Osteocyte (in vitro differentiated cells): ENCODE measurements around the gene TMEM198. TPM values are rescaled to one million over a fixed set of nuclear protein-coding genes. Genes with fewer than 3 reads are reported as not detected.

Source experiments
- DNase-seq: peaks from one replicate; pipeline ENCODE4 v3.0.0; 2021; ENCODE audit warnings: mixed read lengths; ENCODE audit not compliant: unreplicated experiment; ENCODE audit errors: extremely low spot score
- H3K27ac Mint-ChIP-seq: one replicate; pipeline ENCODE4 v1.8.0; 2021; ENCODE audit warnings: mild to moderate bottlenecking, mixed read lengths; ENCODE audit not compliant: unreplicated experiment
- H3K27me3 Mint-ChIP-seq: one replicate; pipeline ENCODE4 v1.8.0; 2021; ENCODE audit warnings: mixed read lengths; ENCODE audit not compliant: unreplicated experiment
- H3K36me3 Mint-ChIP-seq: one replicate; pipeline ENCODE4 v1.8.0; 2021; ENCODE audit warnings: mixed read lengths; ENCODE audit not compliant: unreplicated experiment
- H3K4me1 Mint-ChIP-seq: one replicate; pipeline ENCODE4 v1.8.0; 2021; ENCODE audit warnings: mixed read lengths; ENCODE audit not compliant: unreplicated experiment
- H3K4me3 Mint-ChIP-seq: one replicate; pipeline ENCODE4 v1.8.0; 2021; ENCODE audit warnings: mild to moderate bottlenecking, moderate library complexity, mixed read lengths; ENCODE audit not compliant: unreplicated experiment
- H3K9me3 Mint-ChIP-seq: one replicate; pipeline ENCODE4 v1.8.0; 2021; ENCODE audit warnings: mixed read lengths; ENCODE audit not compliant: unreplicated experiment
- CTCF ChIP-seq: fragments of 200-600 bp; sonication (generic); IDR thresholded peaks from 2 replicates; pipeline ENCODE4 v1.5.0; 2021; ENCODE audit warnings: antibody characterized with exemption, mild to moderate bottlenecking, moderate library complexity
- total RNA-seq: library from RNA; stranded (reverse); gene quantifications from 2 replicates; pipeline ENCODE4 v1.2.1, GENCODE V29; 2021

TMEM198 gene
- total RNA-seq, 1 donor from 2014 or later, result 5.3 TPM

- TF ChIP-seq CTCF, result no peak
- H3K9me3 Mint-ChIP-seq, result no peaks in the 10 kb centered on the region
- H3K27me3 Mint-ChIP-seq, result peaks cover 5% of the 10 kb centered on the region
- H3K36me3 Mint-ChIP-seq, result peaks cover 16% of the 10 kb centered on the region
- H3K4me1 Mint-ChIP-seq, result peaks cover 29% of the 10 kb centered on the region
- no peak overlapping the region for H3K27ac Mint-ChIP-seq
- no peak overlapping the region for H3K4me3 Mint-ChIP-seq
- no peak for DNase-seq
Measured at GRCh38 chr2:219537657-219538488, 6.0 kb upstream of the TMEM198 start.

- DNase-seq, result no peak
- no peak for TF ChIP-seq CTCF
- Mint-ChIP-seq H3K27ac (peak overlapping the region; percentile 57), H3K4me3 (no peak overlapping the region), H3K36me3 (peaks cover 16% of the 10 kb centered on the region), H3K27me3 (peaks cover under 1% of the 10 kb centered on the region), H3K9me3 (no peaks in the 10 kb centered on the region), H3K4me1 (peaks cover 29% of the 10 kb centered on the region)
Measured at GRCh38 chr2:219538504-219538951, 5.3 kb upstream of the TMEM198 start.

- Mint-ChIP-seq H3K27ac (peak overlapping the region; percentile 57), H3K4me1 (peaks cover 31% of the 10 kb centered on the region), H3K27me3 (no peaks in the 10 kb centered on the region), H3K4me3 (no peak overlapping the region), H3K36me3 (peaks cover 16% of the 10 kb centered on the region), H3K9me3 (no peaks in the 10 kb centered on the region)
- TF ChIP-seq CTCF, result no peak
- DNase-seq, result no peak
Measured at GRCh38 chr2:219538956-219539788, 4.7 kb upstream of the TMEM198 start.

- DNase-seq, result no peak
- peaks cover 16% of the 10 kb centered on the region for H3K36me3 Mint-ChIP-seq
- no peak overlapping the region for H3K27ac Mint-ChIP-seq
- no peak overlapping the region for H3K4me3 Mint-ChIP-seq
- H3K27me3 Mint-ChIP-seq, result no peaks in the 10 kb centered on the region
- no peaks in the 10 kb centered on the region for H3K9me3 Mint-ChIP-seq
- no peak for TF ChIP-seq CTCF
- H3K4me1 Mint-ChIP-seq, result peaks cover 40% of the 10 kb centered on the region
Measured at GRCh38 chr2:219539926-219540678, 3.7 kb upstream of the TMEM198 start.
